SU-DHL-6 (cell line): ENCODE measurements around the gene CADPS.

Experiments
- H2AFZ ChIP-seq: fragments of 200-600 bp; sonication (generic); 2 replicates; pipeline ENCODE4 v1.6.1; 2014; ENCODE audit warnings: low read depth, mild to moderate bottlenecking, moderate library complexity, mixed read lengths, antibody characterized with exemption, low read length; ENCODE audit not compliant: severe bottlenecking
- H3F3A ChIP-seq: fragments of 200-600 bp; shearing (Covaris generic); 2 replicates; pipeline ENCODE4 v1.6.0; 2016; ENCODE audit warnings: antibody characterized with exemption, mild to moderate bottlenecking; ENCODE audit not compliant: insufficient read depth
- H3K27ac ChIP-seq: fragments of 200-600 bp; sonication (generic); 2 replicates; pipeline ENCODE4 v1.5.1; 2016; ENCODE audit warnings: low read depth, mild to moderate bottlenecking, low read length, moderate library complexity, mixed read lengths
- H3K27me3 ChIP-seq: fragments of 200-600 bp; sonication (generic), shearing (Covaris generic); 2 replicates; pipeline ENCODE4 v1.6.0; 2014; ENCODE audit warnings: mild to moderate bottlenecking, low read length
- H3K36me3 ChIP-seq: fragments of 200-600 bp; sonication (generic); 2 replicates; pipeline ENCODE4 v1.6.1; 2014; ENCODE audit warnings: mild to moderate bottlenecking, low read length, mixed read lengths
- H3K4me2 ChIP-seq: fragments of 300-600, 200-600 bp; shearing (Covaris generic), sonication (generic); 2 replicates; pipeline ENCODE4 v1.6.0; 2014; ENCODE audit warnings: low read length, low read depth, mild to moderate bottlenecking; ENCODE audit not compliant: poor library complexity, severe bottlenecking
- H3K4me3 ChIP-seq: fragments of 200-600 bp; sonication (generic); 2 replicates; pipeline ENCODE4 v1.5.1; 2014; ENCODE audit warnings: antibody characterized with exemption, low read length, mild to moderate bottlenecking, mixed read lengths; ENCODE audit not compliant: insufficient read depth, poor library complexity, severe bottlenecking
- H3K79me2 ChIP-seq: fragments of 200-600 bp; sonication (generic); 2 replicates; pipeline ENCODE4 v1.6.1; 2014; ENCODE audit warnings: mild to moderate bottlenecking, low read length, moderate library complexity; ENCODE audit not compliant: insufficient read depth
- H3K9ac ChIP-seq: fragments of 200-600 bp; sonication (generic); 2 replicates; pipeline ENCODE4 v1.7.0; 2014; ENCODE audit warnings: mild to moderate bottlenecking, low read length
- H3K9me2 ChIP-seq: fragments of 200-600 bp; sonication (generic); replicated peaks from 2 replicates; pipeline ENCODE4 v1.6.1; 2014; ENCODE audit warnings: low read length; ENCODE audit not compliant: insufficient read depth
- H3K9me3 ChIP-seq: fragments of 200-600 bp; sonication (generic); 2 replicates; pipeline ENCODE4 v1.6.1; 2014; ENCODE audit warnings: low read length, mixed read lengths; ENCODE audit not compliant: insufficient read depth
- H4K20me1 ChIP-seq: fragments of 200-600 bp; sonication (generic); 2 replicates; pipeline ENCODE4 v1.6.1; 2014; ENCODE audit warnings: low read depth, mild to moderate bottlenecking, antibody characterized with exemption, low read length, moderate library complexity, mixed read lengths
- EZH2phosphoT487 ChIP-seq: fragments of 200-600 bp; sonication (generic), shearing (Covaris generic); conservative IDR thresholded peaks from 2 replicates; pipeline ENCODE4 v1.6.1; 2018; ENCODE audit warnings: mild to moderate bottlenecking, antibody characterized with exemption, low read length, moderate library complexity, mixed read lengths
- TF ChIP-seq, protein P1 (sequence below): fragments of 200-600 bp; sonication (generic); IDR thresholded peaks from one replicate; pipeline ENCODE4 v1.5.1; 2017; ENCODE audit warnings: antibody characterized with exemption, mild to moderate bottlenecking, low read length, moderate library complexity; ENCODE audit not compliant: insufficient read depth, poor library complexity, severe bottlenecking

The CADPS gene

GRCh38 chr3:62531981-62532380, 343.2 kb downstream of the CADPS start:
- TF ChIP-seq, protein P1, sequence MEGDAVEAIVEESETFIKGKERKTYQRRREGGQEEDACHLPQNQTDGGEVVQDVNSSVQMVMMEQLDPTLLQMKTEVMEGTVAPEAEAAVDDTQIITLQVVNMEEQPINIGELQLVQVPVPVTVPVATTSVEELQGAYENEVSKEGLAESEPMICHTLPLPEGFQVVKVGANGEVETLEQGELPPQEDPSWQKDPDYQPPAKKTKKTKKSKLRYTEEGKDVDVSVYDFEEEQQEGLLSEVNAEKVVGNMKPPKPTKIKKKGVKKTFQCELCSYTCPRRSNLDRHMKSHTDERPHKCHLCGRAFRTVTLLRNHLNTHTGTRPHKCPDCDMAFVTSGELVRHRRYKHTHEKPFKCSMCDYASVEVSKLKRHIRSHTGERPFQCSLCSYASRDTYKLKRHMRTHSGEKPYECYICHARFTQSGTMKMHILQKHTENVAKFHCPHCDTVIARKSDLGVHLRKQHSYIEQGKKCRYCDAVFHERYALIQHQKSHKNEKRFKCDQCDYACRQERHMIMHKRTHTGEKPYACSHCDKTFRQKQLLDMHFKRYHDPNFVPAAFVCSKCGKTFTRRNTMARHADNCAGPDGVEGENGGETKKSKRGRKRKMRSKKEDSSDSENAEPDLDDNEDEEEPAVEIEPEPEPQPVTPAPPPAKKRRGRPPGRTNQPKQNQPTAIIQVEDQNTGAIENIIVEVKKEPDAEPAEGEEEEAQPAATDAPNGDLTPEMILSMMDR, result no peak
- no peak for TF ChIP-seq EZH2phosphoT487
- H4K20me1 ChIP-seq, result no peaks in the 10 kb centered on the region
- no peak overlapping the region for H3K9ac ChIP-seq
- H3K9me3 ChIP-seq, result no peaks in the 10 kb centered on the region
- no peaks in the 10 kb centered on the region for H3K27me3 ChIP-seq
- H3K4me2 ChIP-seq, result no peak overlapping the region
- no peaks in the 10 kb centered on the region for H3K36me3 ChIP-seq
- no peaks in the 10 kb centered on the region for H3F3A ChIP-seq
- no peaks in the 10 kb centered on the region for H3K79me2 ChIP-seq
- H3K4me3 ChIP-seq, result no peak overlapping the region
- H3K9me2 ChIP-seq, result no peaks in the 10 kb centered on the region
- H3K27ac ChIP-seq, result no peak overlapping the region
- H2AFZ ChIP-seq, result no peak overlapping the region

DNA sequence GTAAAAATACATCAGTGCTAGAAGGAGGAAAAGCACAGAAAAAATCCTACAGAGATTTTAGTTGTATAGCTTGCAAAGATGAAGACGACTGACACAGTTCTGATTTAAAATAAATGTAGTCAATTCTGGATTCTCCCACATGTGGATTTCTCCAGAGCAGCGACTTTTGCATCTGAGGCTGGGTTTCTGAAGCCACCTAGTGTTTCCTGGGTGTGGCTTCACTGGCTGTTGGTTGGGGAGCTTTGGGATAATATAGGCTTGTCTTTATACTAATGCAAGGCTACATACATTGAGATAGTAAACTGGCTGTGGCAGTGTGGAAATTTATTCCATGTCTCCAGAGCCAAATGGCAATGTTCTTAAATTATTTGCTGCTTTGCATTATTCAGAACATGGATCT, 343.7 kb downstream of the CADPS start:
- H3K9me3 ChIP-seq, result no peaks in the 10 kb centered on the region

DNA sequence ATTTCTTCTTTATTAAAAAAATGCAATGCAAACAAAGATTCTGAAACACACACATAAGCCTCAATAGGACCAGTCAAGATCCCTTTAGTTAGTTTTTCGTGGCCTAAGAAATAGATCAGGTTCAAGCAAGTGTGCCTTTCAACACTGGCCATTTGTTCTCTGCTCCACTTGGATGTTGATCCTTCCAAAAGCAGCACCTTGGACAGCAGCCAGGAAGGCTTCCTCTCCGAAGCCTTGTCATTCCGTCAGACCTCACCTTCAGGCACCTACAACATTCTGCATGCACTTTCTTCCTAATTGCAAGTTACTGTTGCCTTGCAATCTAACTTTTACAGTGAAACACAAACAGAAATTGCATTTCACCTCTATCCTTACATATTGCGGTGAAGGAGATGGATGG, 346.0 kb downstream of the CADPS start:
- Histone ChIP-seq H3K4me2 (no peak overlapping the region), H3K27ac (no peak overlapping the region), H3K9me2 (no peaks in the 10 kb centered on the region), H3K27me3 (no peaks in the 10 kb centered on the region), H4K20me1 (no peaks in the 10 kb centered on the region), H3F3A (no peaks in the 10 kb centered on the region), H3K4me3 (no peak overlapping the region), H3K9me3 (no peaks in the 10 kb centered on the region), H3K9ac (no peak overlapping the region), H3K36me3 (no peaks in the 10 kb centered on the region), H2AFZ (no peak overlapping the region), H3K79me2 (no peaks in the 10 kb centered on the region)
- TF ChIP-seq, protein P1, result no peak
- no peak for TF ChIP-seq EZH2phosphoT487

More for the DNA sequence above, 343.7 kb downstream of the CADPS start:
- Histone ChIP-seq H3F3A (no peaks in the 10 kb centered on the region), H3K9me2 (no peaks in the 10 kb centered on the region), H3K27me3 (no peaks in the 10 kb centered on the region), H3K9ac (no peak overlapping the region), H3K79me2 (no peaks in the 10 kb centered on the region), H3K36me3 (no peaks in the 10 kb centered on the region), H3K4me2 (no peak overlapping the region), H4K20me1 (no peaks in the 10 kb centered on the region), H3K27ac (no peak overlapping the region), H2AFZ (no peak overlapping the region), H3K4me3 (no peak overlapping the region)
- no peak for TF ChIP-seq EZH2phosphoT487
- TF ChIP-seq, protein P1, result no peak
